Hematopoietic multipotent progenitor cell treated with erythropoietin and hydrocortisone succinate and interleukin-3 and kit ligand, for 15 days (in vitro differentiated cells): ENCODE data around the gene SPTBN2.
"Not testable (repeated sequence)": the region's sequence is repeated elsewhere in the genome, so short reads cannot be mapped to it uniquely, and the experiment has no call there.

Experiments used
- DNase-seq: peaks from one replicate; pipeline ENCODE4 v3.0.0-alpha.2; 2015; ENCODE audit warnings: low spot score

SPTBN2 gene

DNA sequence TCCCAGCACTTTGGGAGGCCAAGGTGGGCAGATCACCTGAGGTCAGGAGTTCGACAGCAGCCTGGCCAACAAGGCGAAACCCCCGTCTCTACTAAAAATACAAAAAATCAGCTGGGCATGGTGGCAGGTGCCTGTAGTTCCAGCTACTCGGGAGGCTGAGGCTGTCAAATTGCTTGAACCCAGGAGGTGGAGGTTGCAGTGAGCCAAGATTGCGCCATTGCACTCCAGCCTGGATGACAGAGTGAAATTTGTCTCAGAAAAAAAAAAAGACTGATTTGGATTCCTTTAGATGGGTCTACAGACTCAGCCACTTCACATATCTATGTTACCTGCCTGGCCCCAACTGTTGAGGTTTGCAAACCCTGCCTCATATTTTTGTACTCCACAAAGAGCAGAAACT, 4.8 kb downstream of the SPTBN2 start:
- DNase-seq = not testable (repeated sequence)

DNA sequence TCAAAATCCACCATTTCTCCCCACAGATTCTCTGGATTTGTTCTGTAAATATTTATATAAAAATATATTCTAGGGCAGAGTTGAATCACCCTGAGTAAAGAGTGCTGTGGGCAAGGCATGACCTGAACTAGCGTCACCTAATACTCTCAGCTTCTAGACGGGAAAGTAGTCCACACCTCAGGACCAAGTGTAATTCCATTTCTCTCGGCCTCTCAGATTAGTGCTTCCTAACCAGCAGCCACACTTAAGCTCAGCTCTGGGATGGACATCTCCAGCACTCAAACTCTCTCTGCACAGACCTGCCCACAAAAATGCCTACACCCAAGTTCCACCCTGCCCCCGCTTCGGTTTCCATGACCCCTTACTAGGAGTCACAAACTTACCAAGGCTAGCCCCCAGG, 5.3 kb downstream of the SPTBN2 start:
- no peak for DNase-seq

DNA sequence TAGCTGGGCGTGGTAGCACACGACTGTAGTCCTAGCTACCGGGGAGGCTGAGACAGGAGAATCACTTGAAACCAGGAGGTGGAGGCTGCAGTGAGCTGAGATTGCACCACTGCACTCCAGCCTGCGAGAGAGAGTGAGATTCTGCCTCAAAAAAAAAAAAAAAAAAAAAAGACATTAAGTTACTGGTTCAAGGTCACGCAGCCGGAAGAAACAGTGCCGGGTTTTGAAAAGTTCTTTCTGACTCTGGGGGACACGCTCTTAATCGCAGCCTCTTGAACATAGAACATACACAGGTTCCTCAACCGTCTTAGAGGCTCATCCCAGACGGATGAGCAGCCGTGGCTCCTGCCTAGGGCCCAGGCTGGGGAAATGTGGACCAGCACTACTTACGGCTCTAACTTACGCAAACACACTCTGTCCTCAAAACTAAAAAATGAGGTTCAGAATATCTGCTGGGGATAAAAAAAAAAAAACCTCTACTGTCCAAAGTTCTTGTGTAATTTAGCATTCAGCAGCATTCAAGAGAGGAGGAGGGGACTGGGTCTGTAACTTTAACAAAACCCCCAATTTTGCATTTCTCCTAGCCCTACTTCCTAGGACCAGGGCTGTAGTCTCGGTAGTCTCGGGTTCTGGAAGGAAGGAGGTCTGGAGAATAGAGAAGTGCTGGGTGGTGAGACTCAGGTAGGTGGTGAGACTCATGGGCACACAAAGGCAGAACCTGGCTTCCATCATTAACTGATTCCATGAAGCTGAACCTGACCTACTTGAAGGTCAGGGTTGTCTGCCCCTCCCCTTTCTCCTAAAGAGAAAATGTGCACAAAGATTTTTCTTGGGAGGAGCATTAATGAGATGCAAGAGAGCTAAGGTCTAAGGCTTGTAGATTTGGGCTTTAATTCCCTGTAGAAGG, 6.0 kb downstream of the SPTBN2 start:
- DNase-seq = no peak

DNA sequence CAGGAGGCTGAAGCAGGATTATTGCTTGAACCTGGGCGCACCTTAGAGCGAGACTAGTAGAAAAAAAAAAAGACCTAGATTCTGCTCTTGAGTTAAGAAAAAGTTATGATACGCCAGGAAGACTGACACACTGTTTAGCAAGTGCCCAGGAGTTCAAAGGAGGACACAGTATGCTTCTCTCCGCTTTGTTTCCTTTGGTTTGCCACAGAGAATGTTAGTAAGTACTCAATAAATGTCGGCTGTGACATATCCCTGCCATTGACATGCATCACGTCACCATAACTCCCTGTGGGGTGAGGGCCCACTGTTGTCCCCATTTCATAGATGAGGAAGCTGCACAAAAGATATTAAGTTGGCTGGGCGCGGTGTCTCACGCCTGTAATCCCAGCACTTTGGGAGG, 7.1 kb downstream of the SPTBN2 start:
- no peak for DNase-seq

DNA sequence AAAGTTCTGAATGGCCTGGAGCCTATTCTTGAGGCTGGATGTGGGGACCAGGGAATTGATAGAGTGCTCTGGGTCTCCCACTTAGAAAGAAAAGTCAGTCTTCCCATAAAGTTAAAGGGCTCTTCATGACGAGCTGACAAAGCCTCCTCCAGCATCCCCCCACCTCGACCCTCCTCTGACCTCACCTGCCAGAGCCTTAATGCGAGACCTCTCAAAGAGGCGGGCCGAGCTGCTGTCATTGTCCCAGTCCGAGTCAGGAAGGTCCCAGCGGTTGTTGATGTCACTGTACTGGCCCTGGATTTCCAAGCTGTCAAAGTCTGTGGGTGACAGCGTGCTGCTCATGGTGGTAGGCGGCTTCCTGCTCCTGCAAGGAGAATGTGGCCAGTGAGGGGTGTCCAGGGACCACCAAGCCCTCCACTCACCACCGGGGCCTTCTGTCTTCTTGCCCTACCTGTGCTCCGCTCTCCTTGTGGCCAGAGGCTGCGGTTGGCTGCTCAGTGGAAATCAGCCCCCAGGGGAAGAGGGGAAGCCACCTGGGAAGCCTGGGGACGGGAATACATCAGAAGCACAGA, 8.0 kb downstream of the SPTBN2 start:
- DNase-seq = no peak

DNA sequence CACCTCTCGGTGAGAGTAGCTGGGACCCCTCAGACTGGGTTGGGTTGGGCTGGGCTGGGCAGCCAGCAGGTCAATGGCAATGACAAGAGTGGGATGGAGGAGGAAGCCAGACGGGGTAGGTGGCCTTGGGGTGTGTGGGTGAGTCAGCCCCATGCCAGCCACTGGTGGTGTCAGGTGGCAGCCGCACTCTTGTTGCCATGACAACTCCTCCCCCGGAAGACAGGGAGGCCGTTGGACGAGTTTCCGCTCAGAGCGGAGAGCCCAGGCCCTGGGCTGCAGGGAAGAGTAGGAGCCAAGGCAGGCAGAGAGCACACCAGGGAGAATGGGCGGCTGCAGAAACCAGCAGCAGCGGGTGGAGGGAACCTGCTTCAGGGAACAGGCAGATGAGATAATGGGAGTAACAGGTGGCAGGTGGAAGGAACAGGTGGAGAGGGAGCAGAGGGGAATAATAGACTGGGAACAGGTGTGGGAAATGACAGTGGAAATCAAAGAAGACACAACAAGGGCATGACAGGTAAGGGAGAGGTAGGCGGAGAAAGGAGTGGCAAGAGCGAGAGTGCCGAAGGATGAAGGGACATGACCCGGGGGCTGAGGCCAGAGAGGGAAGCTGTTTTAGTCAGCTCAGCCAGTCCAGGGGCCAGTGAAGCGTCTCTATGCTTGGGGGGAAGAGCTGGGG, 8.7 kb downstream of the SPTBN2 start:
- DNase-seq = no peak

DNA sequence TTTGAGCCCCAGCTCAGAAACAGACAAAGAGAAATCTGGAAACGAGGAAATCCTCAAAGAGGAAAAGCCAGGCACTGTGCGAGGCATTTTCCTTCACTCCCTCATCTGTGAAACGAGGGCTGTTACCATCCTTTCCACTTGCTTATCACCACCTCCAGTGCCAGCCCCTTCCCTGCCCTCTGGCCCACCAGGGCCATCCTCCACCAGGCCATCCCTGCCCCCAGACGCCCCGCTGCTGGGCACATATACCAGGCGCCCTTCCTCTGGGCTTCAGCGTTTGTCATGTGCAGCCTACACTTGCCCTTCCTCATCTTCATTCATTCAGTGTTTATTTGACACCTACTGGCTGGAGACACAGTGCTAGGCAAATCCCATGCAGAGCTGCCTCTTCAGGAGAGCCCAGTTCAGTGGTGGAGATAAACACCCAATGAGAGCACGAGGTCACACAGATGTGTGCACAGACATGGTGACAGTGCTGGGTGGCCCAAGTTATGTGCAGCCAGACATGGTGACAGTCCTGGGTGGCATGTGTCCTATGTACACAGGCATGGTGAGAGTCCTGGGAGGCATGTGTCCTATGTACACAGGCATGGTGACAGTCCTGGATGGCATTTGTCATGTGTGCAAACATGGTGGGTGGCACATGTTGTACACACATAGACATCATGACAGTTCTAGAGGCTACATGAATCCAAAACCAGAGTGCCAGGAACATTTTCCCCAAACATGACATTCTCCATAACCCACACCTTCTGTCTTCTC, 9.7 kb downstream of the SPTBN2 start:
- no peak for DNase-seq

DNA sequence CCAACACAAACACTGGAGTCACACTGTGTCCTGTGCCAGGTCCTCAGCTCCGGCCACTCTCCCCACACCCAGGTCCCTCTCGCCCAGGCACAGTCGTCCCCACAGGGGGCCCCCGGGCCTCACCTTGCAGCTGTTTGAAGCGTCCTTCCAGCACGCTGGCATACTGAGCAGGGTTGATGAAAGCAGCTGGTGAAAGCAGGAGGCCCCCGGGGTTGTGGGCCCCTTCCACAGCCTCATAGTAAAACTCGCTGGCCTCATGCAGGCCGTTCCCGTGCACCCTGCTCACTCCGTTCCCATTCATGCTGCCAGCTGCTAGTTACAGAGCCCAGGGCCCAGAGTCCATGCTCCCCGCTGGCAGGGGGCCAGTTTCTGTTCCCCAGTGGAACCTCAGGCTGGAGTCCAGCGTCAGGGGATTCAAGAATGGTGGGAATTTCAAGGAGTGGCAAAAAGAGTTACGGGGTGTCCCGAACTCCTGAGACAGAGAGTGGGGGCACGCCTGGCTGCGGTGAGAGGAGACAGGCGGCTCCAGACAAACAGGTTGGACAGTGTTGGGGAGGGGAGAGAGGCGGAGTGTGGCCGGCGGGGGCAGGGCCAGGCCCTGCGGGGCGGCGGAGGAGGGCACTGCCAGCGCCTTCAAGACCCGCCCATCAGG, 10.6 kb downstream of the SPTBN2 start:
- no peak for DNase-seq

DNA sequence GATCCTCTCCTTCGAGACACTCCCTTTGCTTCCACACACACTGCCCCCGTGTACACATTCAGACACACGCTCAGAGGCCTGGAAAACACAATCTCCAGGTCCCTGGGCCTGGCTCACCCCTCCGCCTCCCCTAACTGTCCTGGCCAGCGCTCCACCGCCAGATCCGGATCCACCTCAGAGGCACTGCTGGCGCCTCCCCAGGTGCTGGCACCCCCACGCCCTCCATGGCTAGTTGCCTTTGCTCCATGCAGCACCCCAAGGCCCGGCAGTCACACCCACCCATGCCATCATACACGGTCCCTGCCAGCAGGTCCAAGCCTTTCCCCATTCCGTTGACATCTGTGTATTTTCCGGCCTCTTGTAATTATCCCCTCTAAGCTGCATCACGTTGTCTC, 11.1 kb downstream of the SPTBN2 start:
- DNase-seq = no peak

DNA sequence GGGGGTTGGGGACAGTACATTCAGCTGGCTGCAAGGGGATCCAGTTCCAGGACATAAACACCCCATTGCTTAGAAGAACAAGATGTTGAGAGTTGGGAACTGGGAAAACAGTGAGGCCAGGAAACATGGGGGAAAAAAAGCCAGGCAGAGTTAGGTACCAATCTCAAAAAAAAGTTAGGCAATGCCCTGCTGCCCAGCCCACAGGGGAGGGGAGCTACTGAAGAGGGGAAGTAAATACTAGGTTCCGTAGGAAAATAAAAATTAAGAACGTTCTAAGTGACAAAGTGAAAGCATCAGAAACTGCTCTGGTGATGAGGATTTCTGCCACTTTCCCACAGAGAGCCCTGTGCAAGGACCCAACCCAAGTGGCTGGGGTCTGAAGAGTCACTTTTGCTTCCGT, 12.0 kb downstream of the SPTBN2 start:
- DNase-seq = no peak

DNA sequence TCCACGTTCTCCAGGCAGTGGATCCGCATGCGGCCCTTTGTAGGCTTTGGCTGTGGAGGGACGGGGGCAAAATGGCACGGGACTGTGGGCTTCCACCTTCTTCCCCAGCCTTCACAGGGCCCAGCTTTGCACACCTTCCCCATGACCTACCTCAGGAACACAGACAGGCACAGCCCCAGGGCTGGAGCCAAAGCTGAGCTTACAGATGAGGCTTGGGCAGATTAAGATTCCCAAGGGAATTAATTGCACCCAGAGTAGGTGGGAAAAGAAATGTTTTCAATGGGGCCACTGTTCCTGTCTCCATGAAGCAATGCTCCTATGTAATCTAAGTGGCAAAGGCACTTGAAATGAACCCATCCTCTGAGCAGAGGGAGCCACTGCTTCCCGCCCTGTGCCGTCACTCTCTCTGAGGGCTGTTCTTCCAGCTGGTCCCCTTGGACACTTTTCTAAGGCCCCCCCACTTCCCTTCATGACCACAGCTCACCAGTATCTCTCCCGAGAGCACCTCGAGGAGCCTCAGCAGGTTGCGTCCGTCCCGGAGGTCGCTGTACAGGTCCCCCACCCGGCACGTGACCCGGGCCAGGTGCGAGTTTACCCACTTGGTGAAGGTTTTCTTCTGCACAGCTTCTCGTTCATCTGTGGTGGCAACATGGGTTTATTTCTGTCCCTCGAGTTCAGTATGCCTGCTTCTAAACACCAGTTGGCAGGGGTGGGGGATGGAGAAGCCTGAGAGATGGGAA, 13.5 kb downstream of the SPTBN2 start:
- no peak for DNase-seq

DNA sequence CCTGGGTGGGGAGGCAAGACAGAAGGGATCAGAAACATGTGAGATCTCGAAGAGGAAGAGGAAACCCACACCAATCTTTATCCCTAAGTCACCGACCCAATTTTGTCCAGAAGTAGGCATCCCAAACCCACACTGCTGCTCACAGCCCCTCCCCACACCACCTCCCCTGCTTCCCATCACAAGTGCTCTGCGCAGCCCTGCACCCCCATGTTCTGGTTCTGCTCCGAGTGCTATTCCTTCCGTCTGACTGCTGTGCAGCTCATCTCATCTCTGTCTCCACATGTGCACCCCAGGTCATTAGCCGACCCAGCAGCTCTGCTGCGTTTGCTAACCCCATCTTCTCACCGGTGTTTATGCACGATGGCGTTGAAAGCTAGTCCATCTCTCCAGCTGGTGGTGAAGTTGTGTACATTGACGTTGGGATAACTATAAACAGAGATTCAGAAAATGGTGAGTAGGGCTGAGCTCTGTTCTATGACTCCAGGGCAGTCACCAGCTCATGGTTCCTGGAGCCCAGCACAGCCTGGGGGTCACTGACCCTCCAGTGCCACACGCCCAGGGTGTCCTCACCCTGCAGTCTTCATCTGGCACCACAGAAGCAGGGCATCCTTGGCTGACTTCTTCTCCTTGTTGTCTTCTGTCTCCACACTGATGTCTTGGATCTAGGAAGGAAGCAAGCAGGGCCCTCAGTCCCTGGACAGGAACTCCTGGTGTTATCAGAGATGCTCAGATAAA, 15.1 kb downstream of the SPTBN2 start:
- DNase-seq = no peak

DNA sequence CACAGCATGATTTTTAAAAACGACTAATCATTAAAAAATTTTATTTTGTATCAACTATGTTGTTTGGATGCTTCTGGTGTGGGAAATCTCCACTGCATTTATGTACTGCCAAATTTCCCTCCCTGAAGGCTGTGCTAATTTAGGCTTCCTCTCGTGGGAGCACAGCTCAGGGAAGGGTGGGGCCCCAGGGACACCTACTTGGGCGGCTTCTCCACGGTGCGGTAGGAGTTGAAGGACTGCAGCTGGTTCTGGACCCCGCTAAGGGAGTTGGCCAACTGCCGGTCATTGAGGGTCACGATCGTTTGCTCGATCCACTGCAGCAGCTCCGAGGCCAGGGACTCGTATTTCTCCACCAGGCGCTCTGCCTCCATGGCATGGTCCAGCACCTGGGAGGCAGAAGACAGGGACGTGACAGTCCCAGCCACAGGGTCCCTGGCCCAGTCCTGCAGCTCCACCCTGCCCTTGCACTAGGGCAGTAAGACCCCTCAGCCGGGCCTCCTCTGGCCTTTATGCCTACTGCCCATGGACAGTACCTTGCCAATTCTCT, 18.6 kb downstream of the SPTBN2 start:
- no peak for DNase-seq

DNA sequence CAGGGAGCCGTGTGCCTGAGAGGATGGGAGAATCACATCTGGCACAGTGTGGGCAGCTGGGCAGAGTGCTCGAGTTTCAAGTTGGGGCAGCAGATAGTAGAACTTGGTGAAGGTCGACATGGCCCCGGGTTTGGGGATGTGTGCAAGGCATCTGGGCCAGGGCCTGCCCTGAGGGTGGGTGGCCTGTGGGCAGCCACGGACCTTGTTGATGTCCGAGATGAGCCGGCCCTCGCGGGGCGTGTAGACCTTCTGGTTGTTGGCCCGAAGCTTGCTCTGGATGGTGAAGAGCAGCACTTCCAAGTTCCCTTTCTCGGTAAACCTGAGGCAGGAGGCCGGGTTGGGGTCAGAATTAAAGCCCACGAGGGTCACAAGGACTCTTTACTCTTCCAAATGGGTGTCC, 20.3 kb downstream of the SPTBN2 start:
- DNase-seq = no peak

DNA sequence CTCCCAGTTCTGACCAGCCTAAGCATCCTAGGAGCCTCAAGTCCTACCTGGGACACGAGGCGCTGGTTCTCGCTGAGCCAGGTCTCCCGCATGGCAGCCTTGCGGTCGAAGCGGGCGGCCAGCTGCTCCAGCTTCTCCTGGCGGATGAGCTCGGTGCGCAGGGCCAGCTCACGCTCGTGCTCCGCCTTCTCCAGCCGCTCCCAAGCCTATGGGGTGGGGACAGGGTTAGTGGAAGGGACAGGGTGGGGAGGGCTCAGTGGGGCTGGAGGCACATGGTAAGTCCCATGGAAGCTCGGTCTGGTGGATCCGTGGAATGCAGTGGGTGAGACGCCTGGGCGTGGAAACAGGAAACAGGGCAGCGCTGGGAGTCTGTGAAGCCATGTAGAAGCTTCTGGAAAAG, 20.9 kb downstream of the SPTBN2 start:
- no peak for DNase-seq

DNA sequence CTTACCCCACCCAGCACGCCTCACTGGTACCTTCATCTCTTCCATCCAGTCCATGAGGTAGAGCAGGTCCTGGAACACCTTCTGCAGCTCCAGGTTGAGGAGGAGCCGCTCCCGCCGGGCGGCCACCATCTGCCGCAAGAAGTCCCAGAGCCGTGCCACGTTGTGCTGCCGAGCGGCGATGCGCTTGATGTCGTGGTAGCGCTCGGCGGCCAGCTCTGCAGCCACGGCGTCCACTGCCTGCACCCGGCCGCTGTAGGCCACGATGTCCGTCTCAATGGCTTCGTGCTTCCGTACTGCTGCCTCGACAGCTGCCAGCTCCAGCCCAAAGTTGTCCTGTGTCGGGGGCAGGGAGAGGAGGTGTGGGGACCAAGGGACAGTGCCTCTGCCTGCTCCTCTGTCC, 21.5 kb downstream of the SPTBN2 start:
- no peak for DNase-seq

DNA sequence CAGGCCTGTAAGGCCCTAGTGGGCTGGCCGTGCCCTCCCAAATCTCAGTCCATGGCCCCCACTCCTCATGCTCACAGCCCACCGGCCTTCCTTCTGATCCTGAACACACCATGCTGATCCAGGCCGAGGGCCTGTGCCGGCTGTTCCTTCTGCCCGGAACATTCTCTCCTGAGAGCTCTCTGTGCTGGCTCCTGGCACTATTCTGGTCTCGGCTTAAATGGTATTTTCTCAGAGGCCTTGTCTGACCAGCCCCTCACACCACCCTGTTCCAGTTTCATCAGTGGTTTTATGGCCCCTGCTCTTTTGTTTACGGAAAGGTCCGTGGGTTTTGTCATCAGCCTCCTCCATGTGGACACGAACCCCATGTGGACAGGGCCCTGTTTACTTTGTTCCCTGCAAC, 22.0 kb downstream of the SPTBN2 start:
- DNase-seq = no peak

DNA sequence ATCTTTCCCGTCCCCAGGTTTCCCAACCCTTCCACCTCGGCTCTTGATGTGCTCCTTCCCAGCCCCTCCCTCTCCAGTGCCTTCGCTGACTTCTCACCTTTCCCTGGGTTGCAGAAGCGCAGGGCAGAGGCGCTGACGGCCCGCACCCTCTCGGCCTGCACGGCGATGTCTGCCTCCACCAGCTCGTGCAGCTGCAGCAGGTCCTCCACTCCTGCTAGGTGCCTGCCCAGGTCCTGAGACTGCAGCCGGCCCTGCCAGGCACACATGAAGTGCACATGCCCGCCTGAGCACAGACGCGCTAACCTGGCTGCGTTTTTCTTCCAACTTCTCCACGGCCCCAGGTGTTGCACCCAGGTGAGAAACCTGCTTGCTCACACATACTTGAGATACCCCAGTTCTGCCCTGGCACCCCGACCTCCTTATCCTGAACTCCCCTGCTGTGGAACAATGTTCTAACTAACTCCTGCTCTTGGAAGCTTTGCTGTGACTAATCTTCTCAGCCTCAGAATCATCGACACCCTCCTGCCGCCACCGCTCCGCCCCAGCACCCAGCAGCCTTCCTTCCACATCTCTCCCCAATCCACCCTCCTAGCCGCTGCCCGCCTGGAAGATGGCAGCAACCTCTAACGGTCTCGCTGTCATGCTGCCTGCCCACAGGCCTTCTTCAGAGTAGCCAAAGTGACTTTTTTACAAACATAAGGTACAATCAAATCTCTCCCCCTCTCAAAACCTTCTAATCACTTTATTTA, 23.3 kb downstream of the SPTBN2 start:
- no peak for DNase-seq

DNA sequence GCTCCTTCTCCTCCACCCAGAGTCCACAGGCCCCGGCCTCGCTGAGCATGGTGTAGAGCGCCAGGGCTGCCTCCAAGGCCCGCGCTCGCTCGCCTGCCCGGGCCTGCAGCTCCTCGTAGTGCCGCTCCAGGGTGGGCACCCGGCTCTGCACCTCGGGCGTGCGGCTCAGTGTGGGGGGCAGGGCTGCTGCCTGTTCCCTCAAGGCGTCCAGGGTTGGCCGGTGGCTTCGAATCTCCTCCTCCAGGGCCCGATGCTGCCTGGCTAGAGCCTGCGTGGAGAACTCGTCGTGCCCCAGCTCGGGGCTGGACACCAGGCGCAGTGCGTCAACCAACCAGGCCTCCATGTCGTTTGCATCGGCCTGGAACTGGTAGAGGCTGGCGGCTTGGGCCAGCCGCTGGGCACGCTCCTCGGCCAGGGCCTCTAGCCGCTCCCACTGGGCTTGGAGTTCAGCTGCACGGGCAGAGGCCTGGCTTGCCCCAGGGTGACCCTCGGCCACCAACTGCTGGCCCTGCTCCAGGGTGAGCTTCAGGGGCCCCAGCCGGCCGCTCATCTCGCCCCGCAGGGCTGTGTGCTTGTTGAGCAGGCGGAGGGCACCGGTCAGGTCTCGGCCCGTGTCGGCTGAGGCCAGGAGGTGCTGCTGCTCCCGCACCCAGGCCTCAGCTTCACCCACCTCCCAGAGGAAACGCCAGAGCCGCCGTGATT, 24.2 kb downstream of the SPTBN2 start:
- no peak for DNase-seq
